H9 (cell line): ENCODE results near the gene MOB3B. TPM values are rescaled to one million over a fixed set of nuclear protein-coding genes. Genes with fewer than 3 reads are reported as not detected.

Experiments used
- DNase-seq: peaks from one replicate; pipeline ENCODE4 v3.0.0-alpha.2; 2017
- H2AFZ ChIP-seq: one replicate; pipeline ENCODE4 v1.6.1; 2013; ENCODE audit warnings: mild to moderate bottlenecking, low read length, control low read depth, moderate library complexity
- H2AK5ac ChIP-seq: 2 replicates; pipeline ENCODE4 v1.6.1; 2013; ENCODE audit warnings: low read length, control low read depth, mixed read lengths; ENCODE audit not compliant: insufficient read length
- H2BK120ac ChIP-seq: one replicate; pipeline ENCODE4 v1.6.1; 2013; ENCODE audit warnings: low read depth, mild to moderate bottlenecking, low read length, control low read depth, inconsistent platforms; ENCODE audit not compliant: poor library complexity, severe bottlenecking
- H2BK12ac ChIP-seq: 2 replicates; pipeline ENCODE4 v1.6.1; 2013; ENCODE audit warnings: low read length, control low read depth, mixed read lengths, low read depth; ENCODE audit not compliant: insufficient read length
- H2BK15ac ChIP-seq: 2 replicates; pipeline ENCODE4 v1.6.1; 2013; ENCODE audit warnings: low read depth, low read length, control low read depth
- H2BK20ac ChIP-seq: one replicate; pipeline ENCODE4 v1.6.1; 2013; ENCODE audit warnings: low read depth, mild to moderate bottlenecking, low read length, control low read depth, inconsistent platforms; ENCODE audit not compliant: poor library complexity, severe bottlenecking
- H2BK5ac ChIP-seq: 2 replicates; pipeline ENCODE4 v1.6.1; 2013; ENCODE audit warnings: low read length, control low read depth, mixed read lengths; ENCODE audit not compliant: insufficient read length
- H3K14ac ChIP-seq: 2 replicates; pipeline ENCODE4 v1.6.1; 2013; ENCODE audit warnings: low read length, control low read depth; ENCODE audit not compliant: insufficient read depth
- H3K18ac ChIP-seq: 2 replicates; pipeline ENCODE4 v1.6.1; 2013; ENCODE audit warnings: low read depth, mild to moderate bottlenecking, mixed read lengths, low read length, control low read depth; ENCODE audit not compliant: insufficient read length
- H3K23ac ChIP-seq: 2 replicates; pipeline ENCODE4 v1.6.1; 2013; ENCODE audit warnings: low read length, control low read depth, mixed read lengths, low read depth; ENCODE audit not compliant: insufficient read length
- H3K23me2 ChIP-seq: 2 replicates; pipeline ENCODE4 v1.6.1; 2013; ENCODE audit warnings: low read depth, mild to moderate bottlenecking, mixed read lengths, low read length, control low read depth; ENCODE audit not compliant: insufficient read length, poor library complexity, severe bottlenecking
- H3K27ac ChIP-seq: 2 replicates; pipeline ENCODE4 v1.5.1; 2013; ENCODE audit warnings: low read length, control low read depth, mixed read lengths, low read depth; ENCODE audit not compliant: insufficient read length
- H3K27me3 ChIP-seq: 2 replicates; pipeline ENCODE4 v1.6.1; 2013; ENCODE audit warnings: low read length, control low read depth, inconsistent platforms; ENCODE audit not compliant: insufficient read depth
- H3K4ac ChIP-seq: 2 replicates; pipeline ENCODE4 v1.6.1; 2013; ENCODE audit warnings: low read depth, mild to moderate bottlenecking, control low read depth, inconsistent platforms, low read length, moderate library complexity
- H3K4me1 ChIP-seq: 2 replicates; pipeline ENCODE4 v1.6.1; 2013; ENCODE audit warnings: low read length, control low read depth, inconsistent platforms; ENCODE audit not compliant: insufficient read depth
- H3K4me2 ChIP-seq: 2 replicates; pipeline ENCODE4 v1.6.1; 2013; ENCODE audit warnings: low read length, control low read depth, mixed read lengths; ENCODE audit not compliant: insufficient read length, insufficient read depth
- H3K56ac ChIP-seq: 2 replicates; pipeline ENCODE4 v1.6.1; 2013; ENCODE audit warnings: low read depth, mild to moderate bottlenecking, mixed read lengths, low read length, control low read depth; ENCODE audit not compliant: insufficient read length
- H3K79me1 ChIP-seq: 2 replicates; pipeline ENCODE4 v1.6.1; 2013; ENCODE audit warnings: low read depth, mild to moderate bottlenecking, moderate library complexity, low read length, control low read depth, inconsistent platforms; ENCODE audit not compliant: insufficient read depth, poor library complexity, severe bottlenecking
- H3K79me2 ChIP-seq: 2 replicates; pipeline ENCODE4 v1.6.1; 2013; ENCODE audit warnings: low read length, control low read depth, inconsistent platforms; ENCODE audit not compliant: insufficient read depth
- H3K9ac ChIP-seq: 2 replicates; pipeline ENCODE4 v1.6.1; 2013; ENCODE audit warnings: low read length, control low read depth, mixed read lengths; ENCODE audit not compliant: insufficient read length; ENCODE audit errors: extremely low read depth
- H3K9me3 ChIP-seq: one replicate; pipeline ENCODE4 v1.6.1; 2013; ENCODE audit warnings: low read depth, low read length, inconsistent platforms; ENCODE audit not compliant: control insufficient read depth
- H3T11ph ChIP-seq: one replicate; pipeline ENCODE4 v1.6.1; 2013; ENCODE audit warnings: mild to moderate bottlenecking, low read length, control low read depth, inconsistent platforms
- H4K20me1 ChIP-seq: one replicate; pipeline ENCODE4 v1.6.1; 2013; ENCODE audit not compliant: control insufficient read depth, insufficient read length, insufficient read depth
- H4K5ac ChIP-seq: 2 replicates; pipeline ENCODE4 v1.6.1; 2013; ENCODE audit warnings: low read depth, mild to moderate bottlenecking, mixed read lengths, low read length, control low read depth; ENCODE audit not compliant: insufficient read length
- H4K8ac ChIP-seq: replicated peaks from 2 replicates; pipeline ENCODE4 v1.6.1; 2013; ENCODE audit warnings: low read length, control low read depth, mixed read lengths, low read depth; ENCODE audit not compliant: insufficient read length
- H4K91ac ChIP-seq: 2 replicates; pipeline ENCODE4 v1.6.1; 2013; ENCODE audit warnings: low read depth, mild to moderate bottlenecking, moderate library complexity, mixed read lengths, low read length, control low read depth; ENCODE audit not compliant: insufficient read length
- H3K27ac Mint-ChIP-seq, 3 experiments: 2 replicates in 2 of 3; 3 replicates in 1 of 3; pipeline ENCODE4 v1.8.0; 2020 to 2021; ENCODE audit warnings: mixed read lengths in 3 of 3, mild to moderate bottlenecking in 1 of 3, moderate library complexity in 1 of 3
- H3K27me3 Mint-ChIP-seq: 2 replicates; pipeline ENCODE4 v1.8.0; 2021; ENCODE audit warnings: low read depth, mild to moderate bottlenecking, moderate library complexity, mixed read lengths
- H3K36me3 Mint-ChIP-seq, 3 experiments: 2 replicates in 2 of 3; 3 replicates in 1 of 3; pipeline ENCODE4 v1.8.0; 2020 to 2021; ENCODE audit warnings: low read depth in 3 of 3, mixed read lengths in 3 of 3; ENCODE audit not compliant: insufficient read depth in 1 of 3
- H3K4me1 Mint-ChIP-seq, 2 experiments: 2 replicates each; pipeline ENCODE4 v1.8.0; 2020; ENCODE audit warnings: mixed read lengths in 2 of 2
- H3K4me3 Mint-ChIP-seq, 2 experiments: 2 replicates in 1 of 2; 3 replicates in 1 of 2; pipeline ENCODE4 v1.8.0; 2020 to 2021; ENCODE audit warnings: mild to moderate bottlenecking in 2 of 2, mixed read lengths in 2 of 2, moderate library complexity in 1 of 2
- H3K9me3 Mint-ChIP-seq, 2 experiments: 2 replicates in 1 of 2; 3 replicates in 1 of 2; pipeline ENCODE4 v1.8.0; 2020; ENCODE audit warnings: mild to moderate bottlenecking in 2 of 2, mixed read lengths in 2 of 2, moderate library complexity in 1 of 2
- WGBS: extraction: QIAGEN DNeasy Blood & Tissue Kit; methylation state at CpG from one replicate; pipeline ENCODE4 v1.1.7; 2013; ENCODE audit warnings: missing lambda C conversion rate, low lambda C conversion rate, mixed read lengths; ENCODE audit not compliant: insufficient read length; ENCODE audit errors: extremely low coverage; 5-methylcytosine and 5-hydroxymethylcytosine counted together
- total RNA-seq: library from RNA; stranded (reverse); gene quantifications from 2 replicates; pipeline ENCODE4 v1.2.1, GENCODE V29; 2021
- TF ChIP-seq, protein P1 (sequence below): fragments of 200-600 bp; sonication (generic); conservative IDR thresholded peaks from 3 replicates; pipeline ENCODE4 v1.8.0; 2021; ENCODE audit warnings: antibody characterized with exemption, mild to moderate bottlenecking

MOB3B gene
- total RNA-seq, 1 experiment from 2014 or later = 9.8 TPM

DNA sequence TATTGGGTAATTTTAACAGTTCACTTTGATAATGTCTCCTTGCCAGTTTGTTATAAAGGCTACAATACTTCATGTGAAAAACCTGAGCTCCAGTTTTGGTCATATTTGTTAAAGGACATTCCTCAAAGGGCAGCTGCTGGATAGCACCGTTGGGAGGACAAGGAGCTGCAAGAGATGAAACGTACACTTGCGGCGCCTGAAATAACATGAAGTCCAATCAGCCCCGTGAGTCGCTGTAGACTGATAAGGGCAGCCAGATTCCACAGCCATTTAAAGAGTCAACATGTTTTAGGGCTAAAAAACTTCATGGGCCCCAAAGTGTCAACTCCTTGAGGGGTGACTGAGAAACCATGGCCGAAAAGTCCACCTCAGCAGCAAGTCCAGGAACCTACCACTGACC, 91.1 kb downstream of the MOB3B start:
- no peaks in the 10 kb centered on the region for H3K9me3 Mint-ChIP-seq
- H3K14ac ChIP-seq = no peak overlapping the region
- H3K9ac ChIP-seq = no peak overlapping the region
- H2AK5ac ChIP-seq = no peak overlapping the region
- H3K23ac ChIP-seq = no peak overlapping the region
- peaks cover 0 to 2% (median 0%) of the 10 kb centered on the region in 3 experiments; a peak in 2 of 7 replicates for H3K36me3 Mint-ChIP-seq
- no peak overlapping the region for H3T11ph ChIP-seq
- no peaks in the 10 kb centered on the region for H3K27me3 ChIP-seq
- no peak overlapping the region for H4K5ac ChIP-seq
- no peak overlapping the region for H2BK20ac ChIP-seq
- H3K27me3 Mint-ChIP-seq = no peaks in the 10 kb centered on the region
- TF ChIP-seq, protein P1, sequence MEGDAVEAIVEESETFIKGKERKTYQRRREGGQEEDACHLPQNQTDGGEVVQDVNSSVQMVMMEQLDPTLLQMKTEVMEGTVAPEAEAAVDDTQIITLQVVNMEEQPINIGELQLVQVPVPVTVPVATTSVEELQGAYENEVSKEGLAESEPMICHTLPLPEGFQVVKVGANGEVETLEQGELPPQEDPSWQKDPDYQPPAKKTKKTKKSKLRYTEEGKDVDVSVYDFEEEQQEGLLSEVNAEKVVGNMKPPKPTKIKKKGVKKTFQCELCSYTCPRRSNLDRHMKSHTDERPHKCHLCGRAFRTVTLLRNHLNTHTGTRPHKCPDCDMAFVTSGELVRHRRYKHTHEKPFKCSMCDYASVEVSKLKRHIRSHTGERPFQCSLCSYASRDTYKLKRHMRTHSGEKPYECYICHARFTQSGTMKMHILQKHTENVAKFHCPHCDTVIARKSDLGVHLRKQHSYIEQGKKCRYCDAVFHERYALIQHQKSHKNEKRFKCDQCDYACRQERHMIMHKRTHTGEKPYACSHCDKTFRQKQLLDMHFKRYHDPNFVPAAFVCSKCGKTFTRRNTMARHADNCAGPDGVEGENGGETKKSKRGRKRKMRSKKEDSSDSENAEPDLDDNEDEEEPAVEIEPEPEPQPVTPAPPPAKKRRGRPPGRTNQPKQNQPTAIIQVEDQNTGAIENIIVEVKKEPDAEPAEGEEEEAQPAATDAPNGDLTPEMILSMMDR = no peak
- H3K18ac ChIP-seq = no peak overlapping the region
- no peak overlapping the region for H2BK12ac ChIP-seq
- peaks cover 26 to 29% of the 10 kb centered on the region in 2 experiments for H3K4me1 Mint-ChIP-seq
- H3K4me2 ChIP-seq = no peak overlapping the region
- no peak overlapping the region for H3K4ac ChIP-seq
- H4K8ac ChIP-seq = no peak overlapping the region
- peaks cover 4% of the 10 kb centered on the region; the same call in 1 of the 2 replicates for H3K4me1 ChIP-seq
- H2BK5ac ChIP-seq = no peak overlapping the region
- H3K27ac Mint-ChIP-seq = no peak overlapping the region
- no peak overlapping the region for H3K4me3 Mint-ChIP-seq
- no peaks in the 10 kb centered on the region for H3K23me2 ChIP-seq
- H3K9me3 ChIP-seq = no peaks in the 10 kb centered on the region
- H3K79me1 ChIP-seq = no peaks in the 10 kb centered on the region
- no peak overlapping the region for H2BK120ac ChIP-seq
- no CpG with 5 or more reads among the region's 7 CpGs for WGBS
- H3K56ac ChIP-seq = no peak overlapping the region
- H2BK15ac ChIP-seq = no peak overlapping the region
- no peak overlapping the region for H4K91ac ChIP-seq
- DNase-seq = no peak
- H3K79me2 ChIP-seq = no peaks in the 10 kb centered on the region
- H4K20me1 ChIP-seq = no peaks in the 10 kb centered on the region
- no peak overlapping the region for H3K27ac ChIP-seq
- H2AFZ ChIP-seq = no peak overlapping the region
